HG02759 (cell line): ENCODE data around the gene TINAGL1.

ENCODE experiments used
- ATAC-seq: cut with Tn5 transposase; IDR thresholded peaks from one replicate; pipeline ENCODE4 v1.9.1; 2021; ENCODE audit warnings: mild to moderate bottlenecking, moderate library complexity; ENCODE audit not compliant: unreplicated experiment

The TINAGL1 gene

GRCh38 chr1:31626223-31627207 lies 50.2 kb downstream of the TINAGL1 start:
- ATAC-seq, result no peak

- ATAC-seq, result no peak
Observed at GRCh38 chr1:31627301-31627929, 51.1 kb downstream of the TINAGL1 start.

DNA sequence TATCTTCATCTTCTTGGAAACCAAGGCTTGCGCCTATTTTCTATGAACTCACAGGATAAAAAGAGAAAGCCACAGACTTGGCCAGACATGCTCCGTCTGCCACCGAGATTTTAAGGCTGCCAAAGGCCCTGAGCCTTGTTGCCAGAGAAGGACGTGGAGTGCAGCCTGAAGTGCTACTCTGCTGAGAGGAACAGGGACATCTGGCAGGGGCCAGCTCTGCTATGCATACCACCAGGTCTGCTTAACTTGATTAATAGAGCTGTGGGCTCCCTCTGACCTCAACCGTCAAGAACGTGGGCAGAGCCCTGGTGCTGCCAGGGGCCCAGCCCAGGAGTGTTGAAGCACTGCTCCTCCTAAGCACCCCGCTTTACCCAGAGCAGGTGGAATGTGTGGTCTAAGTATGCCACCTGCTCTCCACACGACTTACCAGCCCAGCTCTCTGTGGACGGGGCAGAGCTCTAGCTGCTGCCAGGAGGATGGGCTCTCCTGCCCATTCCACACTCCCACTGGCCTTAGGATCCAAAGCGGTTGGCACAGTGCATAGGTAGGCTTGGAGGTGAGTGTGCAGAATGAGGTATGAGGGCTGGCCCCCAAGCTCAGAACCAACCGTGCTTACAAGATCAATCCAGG lies 51.7 kb downstream of the TINAGL1 start:
- no peak for ATAC-seq

DNA sequence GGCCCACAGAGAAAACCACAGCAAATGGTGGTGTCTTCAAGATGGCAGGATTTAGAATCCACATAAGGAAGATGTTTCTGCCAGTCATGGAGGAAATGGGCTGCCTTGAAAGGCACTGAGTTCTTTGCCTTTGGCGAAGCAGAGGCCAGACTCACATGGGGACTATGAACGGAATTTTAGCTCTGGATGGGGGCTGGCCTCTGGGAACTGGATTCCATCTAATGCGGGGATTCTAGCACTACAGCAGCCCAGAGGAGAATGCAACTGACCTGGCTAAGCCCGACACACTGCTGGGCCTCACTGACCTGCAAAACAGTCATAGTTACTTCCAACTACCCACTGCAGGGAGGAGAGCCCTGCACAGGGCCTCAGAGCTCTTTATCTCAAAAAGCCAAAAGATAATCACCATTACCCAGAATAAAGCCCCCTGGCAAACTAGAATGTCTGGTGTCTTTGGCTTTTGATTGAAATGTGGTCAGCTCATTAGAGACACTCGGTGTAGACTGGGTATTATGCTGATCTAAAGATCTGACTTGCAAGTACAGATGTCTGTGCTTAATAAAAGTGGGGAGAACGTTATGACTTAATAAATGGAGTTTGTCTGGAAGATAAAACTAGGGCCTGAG lies 52.7 kb downstream of the TINAGL1 start:
- ATAC-seq, result no peak

- no peak for ATAC-seq
Observed at GRCh38 chr1:31632649-31633048, 56.3 kb downstream of the TINAGL1 start.

DNA sequence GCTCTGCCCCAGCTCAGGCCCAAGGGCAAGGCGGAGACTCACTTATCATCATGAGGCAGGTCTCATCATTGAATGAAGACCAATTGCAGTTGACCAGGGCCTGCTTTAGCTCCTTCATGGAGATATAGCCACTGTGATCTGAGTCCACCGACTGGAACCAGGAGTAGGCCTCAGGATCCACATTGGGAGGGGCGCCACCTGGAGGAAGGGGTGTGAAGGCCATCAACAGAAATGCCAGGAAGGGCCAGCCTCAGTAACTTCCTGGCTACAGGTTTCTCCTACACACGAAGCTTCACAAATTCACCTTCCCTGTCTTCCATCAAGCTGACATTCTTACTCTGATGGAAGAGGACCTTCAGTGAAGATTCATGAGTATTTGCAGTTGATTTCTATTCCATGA lies 56.8 kb downstream of the TINAGL1 start:
- ATAC-seq, result no peak
